LNCAP (cell line): Measurements from ENCODE around the gene KIAA1217.

Experiments used
- TF ChIP-seq, protein P1 (sequence below): fragments of 450-650 bp; IDR thresholded peaks from 2 replicates; pipeline ENCODE4 v1.5.1; 2017; ENCODE audit warnings: mild to moderate bottlenecking

Gene KIAA1217

DNA sequence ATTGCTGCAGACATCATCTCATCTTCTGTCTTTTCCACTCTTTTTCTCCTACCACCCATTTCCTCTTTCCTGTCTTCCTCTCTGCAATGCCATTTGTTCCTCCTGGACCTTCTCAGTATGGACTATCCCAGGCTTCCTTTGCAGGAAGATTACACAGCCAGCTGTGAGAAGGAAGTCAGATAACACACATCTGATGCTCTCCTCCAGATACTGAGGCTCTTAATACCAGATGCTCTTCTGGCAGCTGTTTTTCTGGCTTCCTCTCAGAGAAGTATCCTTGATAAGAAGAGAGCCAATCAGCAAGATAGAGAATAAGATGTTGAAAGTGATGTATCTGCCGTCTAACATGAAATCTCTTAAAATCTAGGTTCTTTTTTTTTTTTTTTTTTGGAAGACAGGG, 14.4 kb downstream of the KIAA1217 start:
- TF ChIP-seq, protein P1, sequence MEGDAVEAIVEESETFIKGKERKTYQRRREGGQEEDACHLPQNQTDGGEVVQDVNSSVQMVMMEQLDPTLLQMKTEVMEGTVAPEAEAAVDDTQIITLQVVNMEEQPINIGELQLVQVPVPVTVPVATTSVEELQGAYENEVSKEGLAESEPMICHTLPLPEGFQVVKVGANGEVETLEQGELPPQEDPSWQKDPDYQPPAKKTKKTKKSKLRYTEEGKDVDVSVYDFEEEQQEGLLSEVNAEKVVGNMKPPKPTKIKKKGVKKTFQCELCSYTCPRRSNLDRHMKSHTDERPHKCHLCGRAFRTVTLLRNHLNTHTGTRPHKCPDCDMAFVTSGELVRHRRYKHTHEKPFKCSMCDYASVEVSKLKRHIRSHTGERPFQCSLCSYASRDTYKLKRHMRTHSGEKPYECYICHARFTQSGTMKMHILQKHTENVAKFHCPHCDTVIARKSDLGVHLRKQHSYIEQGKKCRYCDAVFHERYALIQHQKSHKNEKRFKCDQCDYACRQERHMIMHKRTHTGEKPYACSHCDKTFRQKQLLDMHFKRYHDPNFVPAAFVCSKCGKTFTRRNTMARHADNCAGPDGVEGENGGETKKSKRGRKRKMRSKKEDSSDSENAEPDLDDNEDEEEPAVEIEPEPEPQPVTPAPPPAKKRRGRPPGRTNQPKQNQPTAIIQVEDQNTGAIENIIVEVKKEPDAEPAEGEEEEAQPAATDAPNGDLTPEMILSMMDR, result no peak

DNA sequence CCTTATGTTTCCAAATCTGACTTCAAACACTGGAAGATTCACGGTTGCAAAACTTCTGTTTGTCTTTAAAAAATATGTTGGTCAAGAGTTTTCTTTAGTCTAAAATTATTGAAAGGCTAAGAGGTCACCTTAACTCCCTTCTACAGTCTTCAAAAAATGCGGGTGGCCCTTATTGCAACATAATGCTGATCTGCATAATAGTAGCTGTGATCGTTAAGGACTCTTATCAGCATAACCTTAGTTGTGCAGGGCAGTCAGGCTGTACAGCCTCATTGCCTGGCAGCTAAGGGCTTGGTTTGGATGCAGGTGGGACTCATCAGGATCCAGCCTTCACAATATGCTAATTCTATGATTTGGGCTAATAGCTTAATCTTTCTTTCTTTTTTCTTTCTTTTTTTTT, 15.0 kb downstream of the KIAA1217 start:
- TF ChIP-seq, protein P1, result no peak

DNA sequence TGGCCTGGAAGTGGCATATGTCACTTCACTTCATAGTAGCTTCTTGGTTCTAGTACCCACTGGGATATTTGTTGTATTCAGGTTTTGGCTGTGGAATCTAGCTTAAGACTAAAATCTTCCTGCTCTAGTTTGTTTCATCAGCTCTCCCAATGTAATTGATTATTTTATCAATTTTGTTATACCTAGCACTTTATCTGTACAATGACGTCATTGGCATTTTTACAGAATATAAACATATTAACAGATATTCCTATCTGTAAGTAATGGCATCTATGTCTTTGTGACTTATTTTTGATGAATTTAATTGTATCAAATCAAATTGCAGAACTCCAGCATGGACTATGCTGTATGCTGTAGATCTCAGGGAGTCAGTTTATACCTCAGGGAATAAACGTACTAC, 19.7 kb downstream of the KIAA1217 start:
- TF ChIP-seq, protein P1, result no peak

DNA sequence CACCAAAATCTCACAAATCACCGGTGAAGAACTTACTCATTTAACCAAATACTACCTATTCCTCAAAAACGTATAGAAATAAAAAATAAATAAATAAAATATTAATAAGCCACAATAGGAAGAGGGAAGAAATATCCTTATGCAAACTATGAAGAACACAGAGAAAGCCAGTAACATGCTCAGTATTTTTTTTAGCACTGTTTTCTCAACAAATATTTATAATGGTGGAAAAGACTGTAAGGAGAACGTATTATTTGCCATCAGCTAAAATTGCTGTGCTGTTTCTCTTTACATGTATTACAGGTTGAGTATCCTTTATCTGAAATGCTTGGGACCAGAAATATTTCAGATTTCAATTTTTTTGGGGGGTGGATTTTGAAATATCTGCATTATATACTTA, 21.0 kb downstream of the KIAA1217 start:
- TF ChIP-seq, protein P1, result no peak

DNA sequence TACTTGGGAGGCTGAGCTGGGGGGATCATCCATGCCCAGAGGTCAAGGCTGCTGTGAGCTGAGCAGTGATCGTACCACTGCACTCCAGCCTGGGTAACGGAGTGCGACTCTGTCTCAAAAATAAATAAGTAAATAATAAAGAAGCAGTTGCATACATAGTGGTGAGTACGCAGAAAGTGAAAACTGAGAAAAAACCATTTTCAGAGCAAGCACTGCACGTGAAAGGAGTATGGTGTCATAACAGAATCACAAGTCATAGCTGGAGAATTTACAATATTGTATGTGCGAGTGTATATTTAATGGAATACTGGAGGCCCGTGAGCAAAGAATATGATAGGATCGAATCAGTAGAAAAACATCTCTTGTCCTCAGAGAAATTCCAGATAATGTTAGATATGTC, 22.3 kb downstream of the KIAA1217 start:
- TF ChIP-seq, protein P1, result no peak

DNA sequence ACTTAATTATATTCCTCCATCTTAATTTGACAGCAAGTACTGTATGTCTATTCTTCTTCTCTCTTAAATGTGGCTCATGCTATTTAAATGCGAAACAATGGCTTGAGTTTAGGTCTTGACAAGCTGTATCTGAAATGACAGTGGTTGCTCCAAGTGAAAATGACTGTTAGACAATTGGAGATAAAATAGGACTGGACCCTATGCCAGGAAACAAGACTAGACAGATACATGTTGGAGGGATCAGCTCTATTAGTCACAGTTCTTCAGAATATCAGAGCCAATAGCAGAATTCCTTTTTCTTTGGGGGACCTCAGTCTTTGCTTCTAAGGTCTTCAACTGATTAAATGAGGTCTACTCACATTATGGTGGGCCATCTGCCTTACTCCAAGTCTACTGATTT, 25.8 kb downstream of the KIAA1217 start:
- TF ChIP-seq, protein P1, result no peak

DNA sequence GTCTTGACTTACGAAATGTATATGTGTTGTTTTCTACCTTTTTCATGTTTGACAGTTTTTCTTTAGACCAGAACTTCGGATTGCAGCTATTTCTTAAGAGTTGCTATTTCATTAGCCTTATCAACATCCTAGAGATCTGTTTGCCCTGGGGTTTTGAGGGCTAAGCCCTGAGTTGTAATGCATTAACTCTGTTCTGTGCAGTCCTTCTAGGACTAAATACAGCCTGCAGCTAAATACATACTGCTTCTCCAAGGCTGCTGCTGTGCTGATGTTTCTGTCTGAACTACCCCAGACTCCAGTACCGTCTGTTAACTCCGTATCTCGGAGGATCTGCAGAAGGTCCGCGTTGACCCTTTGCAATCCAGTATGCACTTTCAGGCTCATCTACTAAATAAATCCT, 26.5 kb downstream of the KIAA1217 start:
- TF ChIP-seq, protein P1, result no peak

DNA sequence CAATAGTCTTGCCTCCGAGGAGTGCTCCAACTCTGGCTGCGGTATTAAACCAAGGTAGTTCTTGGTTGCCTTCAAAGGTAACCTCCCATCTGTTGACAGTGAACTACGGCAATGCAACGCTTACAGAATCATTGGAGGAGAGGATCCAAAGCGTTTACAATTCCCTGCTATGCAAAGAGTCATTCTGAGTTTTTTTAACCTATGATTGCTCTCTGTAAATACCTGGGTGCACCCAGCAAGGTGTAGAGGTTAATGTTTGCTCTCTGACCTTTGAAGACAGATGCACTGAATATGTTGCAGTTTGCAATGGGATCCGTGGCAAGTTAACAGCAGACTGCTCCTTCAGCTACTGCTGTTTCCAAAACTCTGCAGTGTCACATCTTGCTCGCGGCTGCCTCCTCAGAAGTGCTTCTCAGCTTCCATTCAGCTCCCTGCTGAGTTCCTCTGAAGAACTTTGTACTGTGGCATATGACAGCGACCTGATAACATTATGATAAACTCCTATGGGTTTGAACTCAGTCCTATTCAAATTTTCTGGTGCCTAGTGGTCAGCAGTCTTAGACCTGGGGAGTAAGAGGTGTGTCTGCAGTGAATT, 29.0 kb downstream of the KIAA1217 start:
- TF ChIP-seq, protein P1, result no peak
